A549 (cell line): ENCODE data around the gene ACVRL1. TPM values are rescaled to one million over a fixed set of nuclear protein-coding genes. Genes with fewer than 3 reads are reported as not detected.

Experiments used
- ATAC-seq, 2 experiments: fragments of 200-7000 bp in 1 of 2; fragments of >200 bp in 1 of 2; cut with Nextera tagmentation in 1 of 2; cut with Tn5 transposase in 1 of 2; 3 replicates each; pipeline versions ENCODE4 v1.8.0 to v1.9.1; 2018 to 2020; ENCODE audit warnings: mild to moderate bottlenecking in 1 of 2, moderate library complexity in 1 of 2
- CTCF ChIA-PET: fragments of 300-600 bp; sonication (Branson Sonifier 250); formaldehyde crosslinking; extraction: SDS; loops from one replicate; lab custom pipeline; 2021; ENCODE audit warnings: antibody characterized with exemption, inconsistent platforms; lab: Yijun Ruan, JAX
- POLR2A ChIA-PET: fragments of 350-600 bp; formaldehyde crosslinking; extraction: SDS; loops from one replicate; lab custom pipeline; 2021; ENCODE audit warnings: antibody characterized with exemption, inconsistent platforms; lab: Yijun Ruan, JAX
- DNase-seq, 2 experiments: peaks; one replicate each; pipeline versions ENCODE4 v3.0.0 to v3.0.0-alpha.2; 2011 to 2016; ENCODE audit warnings: low read depth in 1 of 2, low spot score in 1 of 2
- FAIRE-seq: peaks from 2 replicates; lab custom pipeline; 2011; peaks lifted over from hg19 to GRCh38; lab: Jason Lieb, UNC
- H3K27ac ChIP-seq, 2 experiments: fragments of >200 bp; sonication (Bioruptor Twin); formaldehyde crosslinking; 3 replicates each; pipeline ENCODE4 v1.5.1; 2016 to 2017
- H3K4me1 ChIP-seq: fragments of >200 bp; sonication (Bioruptor Twin); formaldehyde crosslinking; 3 replicates; pipeline ENCODE4 v1.6.1; 2016
- H3K4me2 ChIP-seq: fragments of >200 bp; sonication (Bioruptor Twin); formaldehyde crosslinking; 3 replicates; pipeline ENCODE4 v1.6.1; 2016
- H3K4me3 ChIP-seq: fragments of >200 bp; sonication (Bioruptor Twin); formaldehyde crosslinking; 3 replicates; pipeline ENCODE4 v1.5.1; 2016
- H3K9me3 ChIP-seq: fragments of >200 bp; sonication (Bioruptor Twin); formaldehyde crosslinking; 3 replicates; pipeline ENCODE4 v1.6.1; 2016
- BHLHE40 ChIP-seq: IDR thresholded peaks from 2 replicates; pipeline ENCODE4 v1.6.1; 2012; ENCODE audit warnings: low read depth, low read length, inconsistent platforms
- CBX2 ChIP-seq: fragments of 200-600 bp; sonication (generic); IDR thresholded peaks from 2 replicates; pipeline ENCODE4 v1.6.1; 2016; ENCODE audit warnings: low read depth, mild to moderate bottlenecking, borderline replicate concordance
- CTCF ChIP-seq: fragments of >200 bp; sonication (Bioruptor Twin); formaldehyde crosslinking; IDR thresholded peaks from 3 replicates; pipeline ENCODE4 v1.5.1; 2016
- EHMT2 ChIP-seq: fragments of 200-600 bp; sonication (generic); IDR thresholded peaks from 2 replicates; pipeline ENCODE4 v1.6.1; 2016; ENCODE audit warnings: antibody characterized with exemption, low read depth, mild to moderate bottlenecking, moderate library complexity
- FOXS1 ChIP-seq: fragments of 250-450 bp; sonication (Bioruptor Pico); IDR thresholded peaks from 2 replicates; pipeline ENCODE4 v1.5.0; 2020; ENCODE audit warnings: mild to moderate bottlenecking, moderate library complexity
- GATA3 ChIP-seq: IDR thresholded peaks from 2 replicates; pipeline ENCODE4 v1.6.1; 2012; ENCODE audit warnings: borderline replicate concordance
- HDAC2 ChIP-seq: fragments of 200-600 bp; sonication (generic); IDR thresholded peaks from 2 replicates; pipeline ENCODE4 v1.6.1; 2016
- HEYL ChIP-seq: fragments of 250-450 bp; sonication (Bioruptor Pico); IDR thresholded peaks from 2 replicates; pipeline ENCODE4 v1.8.0; 2021; ENCODE audit warnings: mild to moderate bottlenecking, moderate library complexity
- MAFK ChIP-seq: fragments of 450-650 bp; IDR thresholded peaks from 2 replicates; pipeline ENCODE4 v1.6.1; 2014; ENCODE audit not compliant: partially characterized antibody
- MAX ChIP-seq: IDR thresholded peaks from 2 replicates; pipeline ENCODE4 v1.6.1; 2012
- MAZ ChIP-seq: fragments of 150-350 bp; IDR thresholded peaks from 2 replicates; pipeline ENCODE4 v1.6.1; 2014; ENCODE audit warnings: antibody characterized with exemption, low read depth, low read length, borderline replicate concordance
- MYC ChIP-seq: IDR thresholded peaks from 2 replicates; pipeline ENCODE4 v1.6.1; 2012; ENCODE audit warnings: mild to moderate bottlenecking, inconsistent platforms, low read length, improper control_type of control experiment, borderline replicate concordance
- NR3C1 ChIP-seq: fragments of >200 bp; sonication (Bioruptor Twin); formaldehyde crosslinking; IDR thresholded peaks from 3 replicates; pipeline ENCODE4 v1.6.1; 2017
- PBX3 ChIP-seq: IDR thresholded peaks from 2 replicates; pipeline ENCODE4 v1.6.1; 2012
- POLR2A ChIP-seq: IDR thresholded peaks from 2 replicates; pipeline ENCODE4 v1.6.1; 2012; ENCODE audit warnings: mild to moderate bottlenecking, low read length
- POLR2AphosphoS2 ChIP-seq: conservative IDR thresholded peaks from 2 replicates; pipeline ENCODE4 v1.6.1; 2012; ENCODE audit warnings: low read length, improper control_type of control experiment, inconsistent platforms
- RCOR1 ChIP-seq: fragments of 150-350 bp; IDR thresholded peaks from 2 replicates; pipeline ENCODE4 v1.6.1; 2014; ENCODE audit warnings: antibody characterized with exemption, low read length, low read depth
- RFX5 ChIP-seq: fragments of 450-650 bp; IDR thresholded peaks from 2 replicates; pipeline ENCODE4 v1.7.1; 2014; ENCODE audit warnings: antibody characterized with exemption, mild to moderate bottlenecking, moderate library complexity
- RNF2 ChIP-seq: fragments of 200-600 bp; sonication (generic); IDR thresholded peaks from 2 replicates; pipeline ENCODE4 v1.6.1; 2016; ENCODE audit warnings: low read depth, mild to moderate bottlenecking, antibody characterized with exemption, moderate library complexity, borderline replicate concordance
- SREBF2 ChIP-seq: fragments of 450-650 bp; IDR thresholded peaks from 2 replicates; pipeline ENCODE4 v1.6.1; 2014; ENCODE audit warnings: mild to moderate bottlenecking, moderate library complexity
- TFCP2L1 ChIP-seq: fragments of 250-450 bp; sonication (Bioruptor Pico); IDR thresholded peaks from 2 replicates; pipeline ENCODE4 v1.5.0; 2021; ENCODE audit warnings: mild to moderate bottlenecking
- ZNF302 ChIP-seq: fragments of 250-450 bp; sonication (Bioruptor Pico); IDR thresholded peaks from 2 replicates; pipeline ENCODE4 v1.9.0; 2021; ENCODE audit warnings: inconsistent platforms, mild to moderate bottlenecking, moderate library complexity
- WGBS: methylation state at CpG from one replicate; pipeline ENCODE4 v1.1.6; 2017; ENCODE audit errors: missing lambda C conversion rate; 5-methylcytosine and 5-hydroxymethylcytosine counted together
- polyA plus RNA-seq, 4 experiments: library from polyadenylated mRNA; depleted of rRNA in 3 of 4; stranded (reverse); fragments of >200 nt; fragmentation: RNase III in 1 of 4; extraction: RNeasy Plus Mini Kit Qiagen cat#74134 plus additional on column Dnase treatment in 1 of 4; gene quantifications; 2 replicates in 3 of 4; 3 replicates in 1 of 4; pipeline ENCODE4 v1.2.3, GENCODE V29; 2011 to 2017

The ACVRL1 gene
- polyA plus RNA-seq, 2 of the 4 experiments (the other 2 are of a cell fraction): 0.03 TPM; not detected in 1

DNA sequence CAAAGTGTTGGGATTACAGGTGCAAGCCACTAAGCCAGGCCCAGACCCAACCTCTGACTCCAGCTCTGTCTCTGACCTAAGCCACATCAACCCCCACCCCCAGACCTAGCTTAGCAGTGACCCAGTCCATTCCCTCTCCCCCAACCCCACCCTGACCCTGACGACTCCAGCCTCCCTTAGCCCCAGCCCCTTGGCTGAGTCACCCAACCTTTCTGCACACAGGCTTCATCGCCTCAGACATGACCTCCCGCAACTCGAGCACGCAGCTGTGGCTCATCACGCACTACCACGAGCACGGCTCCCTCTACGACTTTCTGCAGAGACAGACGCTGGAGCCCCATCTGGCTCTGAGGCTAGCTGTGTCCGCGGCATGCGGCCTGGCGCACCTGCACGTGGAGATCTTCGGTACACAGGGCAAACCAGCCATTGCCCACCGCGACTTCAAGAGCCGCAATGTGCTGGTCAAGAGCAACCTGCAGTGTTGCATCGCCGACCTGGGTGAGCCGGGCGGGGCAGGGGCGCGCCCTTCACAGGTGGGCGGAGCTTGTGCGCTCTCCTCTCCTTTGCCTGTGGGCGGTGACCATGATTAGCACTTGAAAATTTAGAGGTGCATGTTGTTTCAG, 7.8 kb downstream of the ACVRL1 start:
- ATAC-seq: no peak
- WGBS: 85% methylated on average over 28 of the region's 28 CpGs
- H3K4me3 ChIP-seq: no peak overlapping the region
- no peak overlapping the region for H3K27ac ChIP-seq
- no peak for FAIRE-seq
- no peaks in the 10 kb centered on the region for H3K9me3 ChIP-seq
- H3K4me2 ChIP-seq: no peak overlapping the region
- POLR2A ChIA-PET: no interaction called here
- TF ChIP-seq POLR2A (no peak), RFX5 (no peak), RNF2 (no peak), NR3C1 (no peak), ZNF302 (CRISPR knock-in tag) (no peak), MAX (no peak)
- no peak for DNase-seq
- CTCF ChIA-PET: interaction anchor here (1.1 to 3.5 kb wide), 5 partner anchors 8 to 68 kb away, joined by 3 to 31 read pairs (median 4); no protein-coding TSS in a partner anchor
- H3K4me1 ChIP-seq: no peaks in the 10 kb centered on the region

DNA sequence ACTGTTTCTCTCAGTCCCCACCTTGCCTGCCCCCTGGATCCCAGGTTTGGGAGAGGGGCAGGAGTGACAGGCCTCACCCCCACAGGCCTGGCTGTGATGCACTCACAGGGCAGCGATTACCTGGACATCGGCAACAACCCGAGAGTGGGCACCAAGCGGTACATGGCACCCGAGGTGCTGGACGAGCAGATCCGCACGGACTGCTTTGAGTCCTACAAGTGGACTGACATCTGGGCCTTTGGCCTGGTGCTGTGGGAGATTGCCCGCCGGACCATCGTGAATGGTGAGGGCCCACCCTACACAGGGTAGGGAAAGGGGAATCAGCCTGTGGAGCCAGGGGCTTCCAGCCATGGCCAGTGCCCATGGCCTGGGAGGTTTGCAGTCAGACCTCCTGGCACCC, 8.6 kb downstream of the ACVRL1 start:
- Histone ChIP-seq H3K27ac (no peak overlapping the region), H3K4me1 (no peaks in the 10 kb centered on the region)
- DNase-seq: no peak
- ATAC-seq: no peak
- FAIRE-seq: no peak
- no peak for TF ChIP-seq GATA3
- TF ChIP-seq EHMT2: no peak
- TF ChIP-seq ZNF302 (CRISPR knock-in tag): no peak
- no peak for TF ChIP-seq PBX3
- no peak for TF ChIP-seq MAX
- no peak for TF ChIP-seq MAFK
- TF ChIP-seq RCOR1: no peak
- no peak for TF ChIP-seq NR3C1
- TF ChIP-seq BHLHE40: no peak
- no peak for TF ChIP-seq CTCF
- TF ChIP-seq MYC: no peak
- TF ChIP-seq HEYL (CRISPR knock-in tag): no peak
- no peak for TF ChIP-seq TFCP2L1 (CRISPR knock-in tag)
- TF ChIP-seq POLR2AphosphoS2: no peak
- TF ChIP-seq, all 56 proteins: peak for 0
- H3K4me3 ChIP-seq: no peak overlapping the region
- CTCF ChIA-PET: interaction anchor here (0.6 to 1.5 kb wide), 5 partner anchors 13 to 67 kb away, joined by 3 to 4 read pairs (median 3); no protein-coding TSS in a partner anchor
- 100% methylated on average over 1 of the region's 11 CpGs for WGBS
- H3K9me3 ChIP-seq: no peaks in the 10 kb centered on the region
- POLR2A ChIA-PET: no interaction called here
- no peak overlapping the region for H3K4me2 ChIP-seq

- H3K27ac ChIP-seq: no peak overlapping the region
- no peak for ATAC-seq
- ChIA-PET CTCF (interaction anchor here (1.0 to 1.5 kb wide), 7 partner anchors 9 to 108 kb away, joined by 3 to 5 read pairs (median 4); partner anchors contain the start of gene ACVRL1), POLR2A (no interaction called here)
- TF ChIP-seq FOXS1 (CRISPR knock-in tag) (no peak), MAZ (no peak), HDAC2 (no peak), CBX2 (no peak), SREBF2 (no peak), NR3C1 (no peak)
- TF ChIP-seq, all 56 proteins: peak for 0
- H3K4me2 ChIP-seq: no peak overlapping the region
- no peak overlapping the region for H3K4me3 ChIP-seq
- FAIRE-seq: no peak
- H3K4me1 ChIP-seq: no peaks in the 10 kb centered on the region
- WGBS: 63% methylated on average over 10 of the region's 10 CpGs
- H3K9me3 ChIP-seq: no peaks in the 10 kb centered on the region
- no peak for DNase-seq
Observed at GRCh38 chr12:51917041-51917590, 9.8 kb downstream of the ACVRL1 start.
